ENCODE data around the gene CMTM2. TPM values are rescaled to one million over a fixed set of nuclear protein-coding genes. Genes with fewer than 3 reads are reported as not detected.

CMTM2 gene
- total and polyA plus RNA-seq, 2 of the 4 experiments (the other 2 are of a cell fraction) = not detected

DNA sequence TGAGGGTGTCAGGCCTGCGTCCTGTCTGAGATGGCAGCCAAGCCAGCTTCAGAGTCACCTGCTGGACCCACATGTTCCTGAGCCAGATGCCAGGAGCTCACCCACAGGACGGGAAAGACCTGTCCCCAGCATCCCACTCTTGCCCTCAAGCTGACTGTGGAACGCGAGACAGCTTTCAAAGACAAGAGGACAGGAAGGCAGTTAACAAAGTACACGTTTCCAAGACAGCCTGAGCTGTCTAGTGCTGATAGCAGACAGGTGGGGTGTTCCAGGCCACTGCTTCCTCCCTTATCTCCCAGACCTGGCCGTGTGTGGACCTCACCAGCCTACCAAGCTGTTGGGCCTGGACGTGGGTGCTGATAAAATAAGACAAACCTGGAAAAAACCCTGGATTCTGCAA, 38.5 kb downstream of the CMTM2 start:
- Histone ChIP-seq H2BK15ac (ENCODE audit: low read depth, low read length) (peak overlapping the region; percentile 77; the same call in 2 of the 3 replicates), H2BK5ac (ENCODE audit: low read depth, low read length, poor library complexity, severe bottlenecking) (peak overlapping the region; percentile 53), H3K9me1 (ENCODE audit: insufficient read depth, low read length) (peaks cover 27% of the 10 kb centered on the region), H2AK9ac (replicated peaks; ENCODE audit: low read depth, low read length, poor library complexity) (no peak overlapping the region), H3K36me3 (ENCODE audit: control insufficient read depth, insufficient read depth, low read length) (peaks cover 17% of the 10 kb centered on the region), H3K27me3 (ENCODE audit: control insufficient read depth, insufficient read depth, low read length) (no peaks in the 10 kb centered on the region), H3K23ac (ENCODE audit: low read depth, low read length) (0 out of 2 replicates have a peak overlapping the region, but pooled peaks have one; percentile 11), H3K9ac (ENCODE audit: low read depth, low read length) (no peak overlapping the region), H2BK20ac (ENCODE audit: low read depth, low read length) (peak overlapping the region; percentile 57), H3K27ac (ENCODE audit: insufficient read depth, low read length) (0 out of 2 replicates have a peak overlapping the region, but pooled peaks have one; percentile 7), H3K79me1 (ENCODE audit: low read depth in 1 of 2, low read length in 2 of 2) (0 out of 4 replicates have a peak, but pooled peaks cover 0 to 6% of the 10 kb centered on the region in 2 experiments), H4K5ac (ENCODE audit: low read depth, low read length) (peak overlapping the region; percentile 46; the same call in 1 of the 2 replicates), H3K56ac (ENCODE audit: extremely low read depth, insufficient read depth, low read length) (no peak overlapping the region), H2AK5ac (ENCODE audit: low read depth, low read length) (peak overlapping the region; percentile 92), H3K4ac (ENCODE audit: low read depth, low read length) (peak overlapping the region; percentile 90), H4K20me1 (ENCODE audit: insufficient read depth, low read length) (peaks cover 9% of the 10 kb centered on the region; the same call in 1 of the 2 replicates), H3K4me3 (ENCODE audit: insufficient read depth, low read depth, low read length) (no peak overlapping the region), H4K91ac (ENCODE audit: insufficient read depth, low read depth, low read length) (peak overlapping the region; percentile 89), H3K14ac (replicated peaks; ENCODE audit: low read depth, low read length) (peak overlapping the region; percentile 66), H3K18ac (ENCODE audit: low read depth, low read length) (peak overlapping the region; percentile 43), H3K4me2 (ENCODE audit: low read depth, low read length) (no peak overlapping the region), H3K9me3 (ENCODE audit: control insufficient read depth, insufficient read depth, low read length) (no peaks in the 10 kb centered on the region), H4K8ac (ENCODE audit: low read depth in 2 of 2, low read length in 2 of 2) (peak overlapping the region; percentile 27 to 38; a peak in 3 of 4 replicates), H3K4me1 (ENCODE audit: control insufficient read depth, insufficient read depth, low read length) (peaks cover 37% of the 10 kb centered on the region), H2BK120ac (ENCODE audit: low read depth, low read length) (peak overlapping the region; percentile 81), H2AFZ (replicated peaks; ENCODE audit: low read length, poor library complexity) (no peak overlapping the region)
- no TSS peak for BruUV-seq (replicated peaks)
- dilution Hi-C loops (cut with HindIII; ENCODE audit: low sequenced_read_pairs, unreplicated experiment) (no loop called here), in situ Hi-C loops (cut with MboI; ENCODE audit: low sequenced_read_pairs) (no loop called here), intact Hi-C loops (cut with micrococcal nuclease) (no loop called here)
- TF ChIP-seq FOS (IDR thresholded peaks at IDR 0.05; ENCODE audit: low read depth, low read length) (no peak), CEBPB (IDR thresholded peaks at IDR 0.05; ENCODE audit: low read depth, low read length) (no peak), MXI1 (IDR thresholded peaks at IDR 0.05; ENCODE audit: borderline replicate concordance, low read depth, low read length) (no peak), NFE2L2 (IDR thresholded peaks at IDR 0.05; ENCODE audit: low read depth, low read length) (no peak), RFX5 (IDR thresholded peaks at IDR 0.05; ENCODE audit: low read depth, low read length) (no peak), BHLHE40 (IDR thresholded peaks at IDR 0.05; ENCODE audit: low read depth, low read length) (no peak)
- WGBS, 2 experiments (ENCODE audit: extremely low coverage in 2 of 2, insufficient read length in 1 of 2) = 75% methylated on average over 3 of the region's 7 CpGs; no CpG with 5 or more reads in 1 of the 2 experiments
- ATAC-seq (ENCODE audit: low read depth) (no peak), DNase-seq (no peak)
- CTCF ChIA-PET = interaction anchor here (1.0 to 2.3 kb wide), 4 partner anchors 9 to 255 kb away, joined by 3 to 8 read pairs (median 3); no protein-coding TSS in a partner anchor
- POLR2A ChIA-PET (ENCODE audit: unreplicated experiment) = no interaction called here
